GM19468 (cell line): ENCODE results near the gene INPP5A.
"Not testable (repeated sequence)": the region's sequence is repeated elsewhere in the genome, so short reads cannot be mapped to it uniquely, and the experiment has no call there.

Source experiments
- ATAC-seq: cut with Tn5 transposase; IDR thresholded peaks from one replicate; pipeline ENCODE4 v1.9.1; 2021; ENCODE audit warnings: mild to moderate bottlenecking, moderate library complexity, moderate number of reproducible peaks; ENCODE audit not compliant: unreplicated experiment; ENCODE audit errors: extremely low read depth

The INPP5A gene

GRCh38 chr10:132813001-132813401, 275.4 kb downstream of the INPP5A start:
- no peak for ATAC-seq

GRCh38 chr10:132813560-132814468, 276.2 kb downstream of the INPP5A start:
- no peak for ATAC-seq

- no peak for ATAC-seq
Observed at GRCh38 chr10:132814469-132814856, 276.9 kb downstream of the INPP5A start.

- no peak for ATAC-seq
Observed at GRCh38 chr10:132815168-132815857, 277.7 kb downstream of the INPP5A start.

- ATAC-seq = no peak
Observed at GRCh38 chr10:132816718-132817117, 279.1 kb downstream of the INPP5A start.

GRCh38 chr10:132817701-132818211, 280.2 kb downstream of the INPP5A start:
- ATAC-seq = no peak

GRCh38 chr10:132820056-132820455, 282.5 kb downstream of the INPP5A start:
- no peak for ATAC-seq

GRCh38 chr10:132825783-132826523, 288.4 kb downstream of the INPP5A start:
- not testable (repeated sequence) for ATAC-seq

- no peak for ATAC-seq
Observed at GRCh38 chr10:132826524-132827422, 289.2 kb downstream of the INPP5A start.

GRCh38 chr10:132827423-132827789, 289.8 kb downstream of the INPP5A start:
- no peak for ATAC-seq

GRCh38 chr10:132827861-132828539, 290.4 kb downstream of the INPP5A start:
- no peak for ATAC-seq

- ATAC-seq = no peak
Observed at GRCh38 chr10:132828681-132829080, 291.1 kb downstream of the INPP5A start.

- no peak for ATAC-seq
Observed at GRCh38 chr10:132829403-132829802, 291.8 kb downstream of the INPP5A start.

GRCh38 chr10:132832186-132832969, 294.8 kb downstream of the INPP5A start:
- no peak for ATAC-seq
